NCI-H510A treated with DMSO at 0.1 percent for 48 hours (cell line): ENCODE data around the gene CCDC102A.
"Not testable (repeated sequence)": the region's sequence is repeated elsewhere in the genome, so short reads cannot be mapped to it uniquely, and the experiment has no call there.

Experiments used
- DNase-seq: peaks from one replicate; lab custom pipeline; 2025; lab: John Stamatoyannopoulos, UW

CCDC102A gene

DNA sequence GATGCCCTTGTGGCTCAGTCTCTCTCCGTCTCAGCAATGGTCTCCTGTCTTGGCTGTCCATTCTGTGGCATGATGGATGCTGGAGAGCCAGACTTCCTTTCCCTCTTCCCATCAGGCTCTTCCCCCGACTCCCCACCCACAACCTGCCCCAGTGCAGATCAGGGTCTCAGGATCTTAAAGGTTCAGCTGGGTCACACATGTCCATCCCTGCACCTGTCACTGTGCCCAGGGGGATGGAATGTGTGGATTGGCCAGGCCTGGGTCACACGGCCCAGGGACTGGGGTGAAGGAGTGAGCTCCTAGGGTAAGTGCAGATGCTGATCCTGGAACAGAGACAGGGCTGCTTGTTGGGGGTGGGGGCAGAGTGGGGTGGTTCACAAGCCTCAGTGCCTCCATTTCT is 29.1 kb upstream of the CCDC102A start:
- no peak for DNase-seq

DNA sequence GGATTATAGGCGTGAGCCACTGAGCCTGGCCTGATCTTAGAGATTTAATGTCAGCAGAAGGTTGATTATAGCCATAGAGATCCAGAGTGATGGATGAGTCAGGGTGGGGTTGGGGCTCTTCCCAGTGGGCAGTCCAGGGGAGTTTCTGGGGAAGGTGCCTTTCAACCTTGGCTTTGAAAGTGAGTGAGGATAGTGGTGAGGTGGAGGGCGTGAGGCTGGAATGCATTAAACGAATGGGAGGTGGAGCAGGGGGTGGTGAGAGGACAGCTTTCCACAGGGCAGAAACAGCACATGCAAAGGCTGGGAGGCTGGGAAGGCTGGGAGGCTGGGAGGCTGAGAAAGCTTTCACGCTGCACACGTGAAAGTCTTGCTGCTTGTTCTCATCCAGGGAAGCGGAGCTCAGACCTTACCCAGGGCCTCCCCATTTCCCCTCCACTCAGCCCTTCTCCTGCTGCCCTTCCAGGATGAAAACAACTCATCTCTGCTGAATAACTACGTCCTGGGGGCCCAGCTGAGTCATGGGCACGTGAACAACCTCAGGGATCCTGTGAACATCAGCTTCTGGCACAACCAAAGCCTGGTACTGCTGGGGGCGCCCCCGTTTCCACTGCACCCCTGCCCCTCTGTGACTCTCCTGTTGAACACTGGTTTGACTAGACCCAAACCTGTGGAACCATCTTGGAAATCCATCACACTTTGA is 28.4 kb upstream of the CCDC102A start:
- DNase-seq, result no peak

- DNase-seq, result no peak
These were observed 27.4 kb upstream of the CCDC102A start for GRCh38 chr16:57563761-57564160.

GRCh38 chr16:57563487-57563750 is 27.0 kb upstream of the CCDC102A start:
- DNase-seq, result no peak

DNA sequence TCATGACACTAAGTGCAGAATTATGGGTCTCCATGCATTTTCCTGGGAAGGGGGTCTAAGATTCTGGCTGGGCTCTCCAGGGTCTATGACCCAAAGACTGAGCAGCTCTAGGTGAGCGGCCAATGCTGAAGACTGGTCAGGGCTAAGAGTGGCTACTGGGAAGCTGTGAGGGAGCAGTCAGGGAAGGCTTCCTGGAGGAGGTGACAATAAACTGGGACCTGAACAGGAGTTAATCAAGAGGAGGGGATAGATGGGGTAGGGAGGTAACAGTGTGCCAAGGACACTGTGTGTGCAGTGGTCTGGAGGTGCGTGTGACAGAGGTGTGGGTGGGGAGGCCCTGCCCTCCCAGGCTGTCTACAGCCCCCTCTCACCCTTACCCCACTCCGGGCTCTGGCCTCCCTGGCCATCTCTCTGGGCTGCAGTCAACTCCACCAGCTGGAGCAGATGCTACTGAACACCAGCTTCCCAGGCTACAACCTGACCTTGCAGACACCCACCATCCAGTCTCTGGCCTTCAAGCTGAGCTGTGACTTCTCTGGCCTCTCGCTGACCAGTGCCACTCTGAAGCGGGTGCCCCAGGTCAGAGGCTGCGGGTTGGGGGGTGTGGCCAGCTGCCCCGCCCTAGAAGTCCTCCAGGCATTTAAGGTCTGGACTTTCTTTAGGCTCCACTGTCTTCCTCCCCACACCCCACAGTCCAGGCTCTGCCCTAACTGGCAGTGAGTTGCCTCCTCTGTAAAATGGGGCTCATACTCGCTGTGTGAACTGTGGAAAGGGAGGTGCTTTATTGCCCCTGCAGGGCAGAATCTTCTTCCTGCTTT is 26.5 kb upstream of the CCDC102A start:
- no peak for DNase-seq

GRCh38 chr16:57562066-57562465 is 25.7 kb upstream of the CCDC102A start:
- DNase-seq, result no peak

GRCh38 chr16:57559072-57559790 is 22.9 kb upstream of the CCDC102A start:
- DNase-seq, result no peak

DNA sequence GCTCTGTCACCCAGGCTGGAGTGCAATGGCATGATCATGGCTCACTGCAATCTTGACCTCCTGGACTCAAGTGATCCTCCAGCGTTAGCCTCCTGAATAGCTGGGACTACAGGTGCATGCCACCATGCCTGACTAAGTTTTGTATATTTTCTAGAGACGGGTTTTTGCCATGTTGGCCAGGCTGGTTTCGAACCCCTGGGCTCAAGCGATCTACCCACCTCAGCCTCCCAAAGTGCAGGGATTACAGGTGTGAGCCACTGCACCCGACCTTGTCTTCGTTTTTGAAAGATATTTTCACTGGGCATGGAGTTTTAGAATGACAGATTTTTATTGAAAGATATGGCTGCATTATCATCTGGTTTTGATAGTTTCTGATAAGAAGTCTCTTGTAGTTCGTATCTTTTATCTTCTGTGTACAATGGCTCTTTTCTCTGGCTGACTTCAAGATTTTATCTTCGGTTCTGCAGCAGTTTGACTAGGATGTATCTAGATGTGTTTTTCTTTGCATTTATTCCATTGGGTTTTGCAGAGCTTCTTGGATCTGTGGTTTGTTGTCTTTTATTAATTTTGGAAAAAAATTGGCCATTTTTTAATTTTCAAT is 20.7 kb upstream of the CCDC102A start:
- no peak for DNase-seq

DNA sequence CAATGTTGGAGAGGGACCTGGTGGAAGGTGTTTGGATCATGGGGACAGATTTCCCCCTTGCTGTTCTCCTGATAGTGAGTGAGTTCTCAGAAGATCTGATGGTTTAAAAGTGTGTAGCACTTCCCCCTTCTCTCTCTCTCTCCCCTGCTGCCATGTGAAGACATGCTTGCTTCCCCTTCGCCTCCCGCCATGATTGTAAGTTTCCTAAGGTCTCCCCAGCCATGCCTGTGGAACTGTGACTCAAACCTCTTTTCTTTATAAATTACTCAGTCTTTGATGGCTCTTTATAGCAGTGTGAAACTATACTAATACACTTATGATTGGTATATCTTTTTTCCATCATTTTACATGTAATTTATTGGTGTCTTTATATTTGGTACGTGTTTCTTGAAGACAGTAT is 19.5 kb upstream of the CCDC102A start:
- no peak for DNase-seq

DNA sequence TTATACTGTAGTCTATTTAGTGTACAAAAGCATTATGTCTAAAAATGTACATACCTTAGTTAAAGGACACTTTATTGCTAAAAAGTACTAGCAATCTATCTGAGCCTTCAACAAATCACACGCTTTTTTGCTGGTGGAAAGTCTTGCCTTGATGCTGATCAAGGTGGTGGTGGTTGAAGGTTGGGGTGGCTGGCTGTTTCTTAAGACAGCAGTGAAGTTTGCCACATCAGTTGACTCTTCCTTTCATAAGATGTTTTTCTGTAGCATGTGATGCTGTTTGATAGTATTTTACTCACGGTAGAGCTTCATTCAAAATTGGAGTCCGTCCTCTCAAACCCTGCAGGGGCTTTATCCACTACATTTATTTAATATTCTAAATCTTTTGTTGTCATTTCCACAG is 14.7 kb upstream of the CCDC102A start:
- no peak for DNase-seq

DNA sequence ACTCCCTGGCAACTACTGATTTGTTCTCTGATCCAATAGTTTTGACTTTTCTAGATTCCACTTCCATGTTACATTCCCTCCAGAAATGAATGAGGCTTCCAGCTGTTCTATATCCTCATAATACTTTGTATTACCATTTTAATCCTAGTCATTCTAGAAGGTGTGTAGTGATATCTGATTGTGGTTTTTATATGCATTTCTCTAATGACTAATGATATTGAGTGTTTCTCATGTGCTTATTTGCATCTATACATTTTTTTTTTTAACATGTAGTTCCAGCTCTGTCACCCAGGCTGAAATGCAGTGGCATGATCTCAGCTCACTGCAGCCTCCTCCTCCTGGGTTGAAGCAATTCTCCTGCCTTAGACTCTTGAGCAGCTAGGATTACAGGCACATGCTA is 13.4 kb upstream of the CCDC102A start:
- no peak for DNase-seq

DNA sequence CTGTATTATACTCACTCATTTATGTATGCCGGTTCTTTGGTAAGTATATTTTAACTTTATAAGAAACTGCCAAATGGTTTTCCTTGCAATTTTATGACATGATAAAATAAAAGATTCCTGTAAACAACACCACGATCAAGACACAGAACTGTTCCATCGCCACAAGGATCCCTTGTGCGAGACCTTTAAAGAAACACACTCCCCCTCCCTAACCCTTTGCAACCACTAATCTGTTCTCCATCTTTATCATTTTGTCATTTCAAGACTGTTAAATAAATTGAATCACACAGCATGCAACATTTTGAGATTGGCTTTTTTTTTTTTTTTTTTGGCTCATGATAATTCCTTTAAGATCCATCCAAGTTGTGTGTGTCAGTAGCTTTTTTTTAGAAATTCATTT is 12.0 kb upstream of the CCDC102A start:
- DNase-seq, result no peak

- DNase-seq, result not testable (repeated sequence)
These were observed 11.2 kb upstream of the CCDC102A start for GRCh38 chr16:57547524-57547923.

GRCh38 chr16:57544124-57544653 is 7.8 kb upstream of the CCDC102A start:
- DNase-seq, result no peak

DNA sequence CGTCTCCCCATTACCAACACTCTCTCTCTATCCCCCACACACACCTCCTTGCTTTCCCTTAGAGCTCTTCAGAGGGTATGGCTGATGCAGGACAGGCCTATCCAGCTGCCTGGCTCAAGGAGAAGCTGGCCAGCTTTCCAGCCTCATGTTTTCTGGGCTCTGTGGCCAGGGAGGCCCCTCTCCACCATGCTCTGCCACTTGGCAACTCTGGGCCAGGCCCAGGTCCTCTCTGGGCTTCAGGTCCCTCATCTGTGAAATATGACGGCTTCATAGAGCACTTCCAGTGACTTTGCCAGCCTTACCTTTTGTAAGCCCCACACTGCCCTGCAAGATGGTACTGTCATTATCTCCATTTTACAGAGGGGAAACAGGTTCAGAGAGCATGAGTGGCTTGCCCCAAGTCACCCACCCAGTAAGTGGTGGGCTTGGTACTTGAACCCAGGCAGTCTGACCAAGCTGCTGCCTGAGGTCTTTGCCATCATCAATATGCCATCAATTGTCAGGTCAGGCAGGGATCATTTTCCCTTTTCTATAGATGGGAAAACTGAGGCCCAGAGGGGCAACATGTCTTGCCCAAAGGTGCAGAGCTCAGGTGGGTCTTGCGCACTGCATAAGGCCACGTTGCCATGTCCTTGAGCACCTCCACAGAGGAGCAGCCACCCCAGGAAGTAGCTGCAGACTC is 5.5 kb upstream of the CCDC102A start:
- no peak for DNase-seq

- DNase-seq, result no peak
These were observed 4.8 kb upstream of the CCDC102A start for GRCh38 chr16:57540906-57541753.

- DNase-seq, result no peak
These were observed 4.0 kb upstream of the CCDC102A start for GRCh38 chr16:57540387-57540786.

- DNase-seq, result no peak
These were observed 2.9 kb upstream of the CCDC102A start for GRCh38 chr16:57539072-57539796.

DNA sequence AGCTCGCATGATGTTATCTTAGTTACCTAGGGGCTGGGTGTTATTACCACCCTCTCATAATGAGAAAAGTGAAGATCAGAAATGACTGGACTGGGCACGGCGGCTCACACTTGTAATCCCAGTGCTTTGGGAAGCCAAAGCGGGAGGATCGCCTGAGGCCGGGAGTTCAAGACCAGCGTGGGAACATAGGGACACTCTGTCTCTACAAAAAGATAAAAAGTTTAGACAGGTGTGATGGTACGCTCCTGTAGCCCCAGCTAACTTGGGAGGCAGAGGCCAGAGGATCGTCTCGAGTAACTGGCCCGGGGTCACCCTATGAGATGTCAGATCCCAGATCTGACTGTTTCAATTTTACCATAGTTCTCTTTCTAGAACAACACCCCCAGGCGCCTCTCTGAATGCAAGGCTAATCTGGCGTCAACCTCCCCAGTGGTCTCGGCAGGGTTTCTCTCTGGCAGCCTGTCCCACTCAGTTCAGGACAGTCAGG is 1.9 kb upstream of the CCDC102A start:
- DNase-seq, result no peak

DNA sequence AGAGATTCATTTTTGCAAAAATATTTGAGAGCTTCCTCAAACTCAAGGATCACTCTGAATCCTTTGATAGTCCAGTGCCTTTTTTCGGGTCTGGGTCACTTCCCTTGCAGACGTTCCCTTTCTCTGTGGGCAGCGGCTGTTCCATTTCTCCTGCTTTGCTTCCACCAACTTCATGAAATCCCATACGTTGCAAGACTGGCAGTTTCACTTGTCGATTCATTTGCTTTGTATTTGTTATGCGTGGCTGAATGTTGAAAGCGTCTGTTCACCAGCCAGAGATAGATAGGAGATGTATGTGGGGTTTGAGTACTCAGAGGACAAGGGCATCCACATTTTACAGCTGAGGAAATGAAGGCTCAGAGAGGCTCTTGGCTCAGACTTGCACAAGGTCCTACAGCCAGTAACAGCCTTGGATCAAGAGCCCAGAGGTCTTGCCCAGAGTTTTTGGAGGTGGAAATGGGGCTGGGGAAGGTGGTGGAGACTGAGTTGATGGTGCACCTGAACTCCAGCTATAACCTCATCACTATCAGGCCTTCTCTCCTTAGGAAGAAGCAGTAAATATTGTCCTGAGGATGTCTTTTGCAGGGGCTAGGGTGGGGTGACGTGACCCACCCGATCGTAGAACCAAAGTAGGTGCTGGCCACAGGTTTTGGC is 1.3 kb upstream of the CCDC102A start:
- no peak for DNase-seq
